ENCODE data around the gene DLGAP4.

DLGAP4 gene

GRCh38 chr20:36315545-36316351 is 9.6 kb downstream of the DLGAP4 start:
- TF ChIP-seq, protein P1, sequence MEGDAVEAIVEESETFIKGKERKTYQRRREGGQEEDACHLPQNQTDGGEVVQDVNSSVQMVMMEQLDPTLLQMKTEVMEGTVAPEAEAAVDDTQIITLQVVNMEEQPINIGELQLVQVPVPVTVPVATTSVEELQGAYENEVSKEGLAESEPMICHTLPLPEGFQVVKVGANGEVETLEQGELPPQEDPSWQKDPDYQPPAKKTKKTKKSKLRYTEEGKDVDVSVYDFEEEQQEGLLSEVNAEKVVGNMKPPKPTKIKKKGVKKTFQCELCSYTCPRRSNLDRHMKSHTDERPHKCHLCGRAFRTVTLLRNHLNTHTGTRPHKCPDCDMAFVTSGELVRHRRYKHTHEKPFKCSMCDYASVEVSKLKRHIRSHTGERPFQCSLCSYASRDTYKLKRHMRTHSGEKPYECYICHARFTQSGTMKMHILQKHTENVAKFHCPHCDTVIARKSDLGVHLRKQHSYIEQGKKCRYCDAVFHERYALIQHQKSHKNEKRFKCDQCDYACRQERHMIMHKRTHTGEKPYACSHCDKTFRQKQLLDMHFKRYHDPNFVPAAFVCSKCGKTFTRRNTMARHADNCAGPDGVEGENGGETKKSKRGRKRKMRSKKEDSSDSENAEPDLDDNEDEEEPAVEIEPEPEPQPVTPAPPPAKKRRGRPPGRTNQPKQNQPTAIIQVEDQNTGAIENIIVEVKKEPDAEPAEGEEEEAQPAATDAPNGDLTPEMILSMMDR (IDR thresholded peaks at IDR 0.05; ENCODE audit: low read depth, low read length): no peak
- no peak overlapping the region for H3K4me3 ChIP-seq (ENCODE audit: low read depth, low read length)

- TF ChIP-seq, protein P1 (IDR thresholded peaks at IDR 0.05; ENCODE audit: low read depth, low read length): no peak
- H3K4me3 ChIP-seq (ENCODE audit: low read depth, low read length): no peak overlapping the region
Measured at GRCh38 chr20:36317675-36318074, 11.5 kb downstream of the DLGAP4 start.

GRCh38 chr20:36318166-36318565 is 12.0 kb downstream of the DLGAP4 start:
- no peak overlapping the region for H3K4me3 ChIP-seq (ENCODE audit: low read depth, low read length)
- TF ChIP-seq, protein P1 (IDR thresholded peaks at IDR 0.05; ENCODE audit: low read depth, low read length): no peak

DNA sequence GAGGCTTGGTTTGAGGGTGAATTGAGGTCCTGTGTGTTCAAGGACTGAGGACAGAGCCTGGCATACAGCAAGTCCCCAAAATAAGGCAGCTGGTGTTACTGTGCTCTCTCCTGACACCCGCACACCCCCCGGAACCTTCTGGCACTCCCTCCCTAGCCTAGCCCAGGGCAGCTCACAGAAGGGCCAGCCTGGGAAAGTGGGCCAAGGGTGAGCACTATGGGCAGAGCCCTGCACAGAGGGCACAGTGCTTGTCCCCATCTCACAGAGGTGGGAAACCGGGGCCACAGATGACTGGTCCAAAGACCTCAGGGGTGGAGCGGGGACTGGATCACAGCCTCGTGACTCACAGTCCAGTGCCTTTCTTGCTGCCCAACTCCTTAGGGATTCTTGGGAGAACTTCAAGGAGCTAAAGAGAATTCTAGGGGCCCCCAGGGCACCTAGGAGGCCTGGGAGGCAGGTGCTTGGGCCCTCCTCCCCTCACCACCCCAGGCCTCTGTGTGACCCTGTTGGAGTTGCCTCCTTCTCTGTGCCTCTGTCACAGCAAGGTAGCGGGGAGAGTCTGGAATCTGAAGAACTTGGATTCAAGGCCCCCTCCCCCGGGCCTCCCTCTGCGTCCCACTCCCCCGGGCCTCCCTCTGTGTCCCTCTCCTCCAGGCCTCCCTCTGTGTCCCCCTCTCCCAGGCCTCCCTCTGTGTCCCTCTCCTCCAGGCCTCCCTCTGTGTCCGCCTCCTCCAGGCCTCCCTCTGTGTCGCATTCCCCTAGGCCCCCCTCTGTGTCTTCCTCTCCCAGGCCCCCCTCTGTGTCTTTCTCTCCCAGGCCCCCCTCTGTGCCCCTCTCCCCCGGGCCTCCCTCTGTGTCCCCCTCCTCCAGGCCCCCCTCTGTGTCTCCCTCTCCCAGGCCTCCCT is 13.5 kb downstream of the DLGAP4 start:
- no peak overlapping the region for H3K4me3 ChIP-seq (ENCODE audit: low read depth, low read length)
- TF ChIP-seq, protein P1 (IDR thresholded peaks at IDR 0.05; ENCODE audit: low read depth, low read length): no peak

- TF ChIP-seq, protein P1 (IDR thresholded peaks at IDR 0.05; ENCODE audit: low read depth, low read length): no peak
- H3K4me3 ChIP-seq (ENCODE audit: low read depth, low read length): no peak overlapping the region
Measured at GRCh38 chr20:36320261-36320897, 14.2 kb downstream of the DLGAP4 start.

GRCh38 chr20:36320898-36321695 is 15.0 kb downstream of the DLGAP4 start:
- TF ChIP-seq, protein P1 (IDR thresholded peaks at IDR 0.05; ENCODE audit: low read depth, low read length): no peak
- H3K4me3 ChIP-seq (ENCODE audit: low read depth, low read length): no peak overlapping the region

Data from WI38 (cell line).